ENCODE measurements around the gene ZNF485. TPM values are rescaled to one million over a fixed set of nuclear protein-coding genes. Genes with fewer than 3 reads are reported as not detected.
"Not testable (repeated sequence)": the region's sequence is repeated elsewhere in the genome, so short reads cannot be mapped to it uniquely, and the experiment has no call there.

Gene ZNF485
- 7.1 and 8.8 TPM in 2 replicates for total RNA-seq (2014; rRNA removed; shearing (Covaris generic))
- 3.4 and 4.5 TPM in 2 replicates for polyA plus RNA-seq (2015; cell fraction: cytosol; rRNA removed)
- polyA plus RNA-seq (2015; cell fraction: nucleus; rRNA removed) = 10.5 and 10.7 TPM in 2 replicates

DNA sequence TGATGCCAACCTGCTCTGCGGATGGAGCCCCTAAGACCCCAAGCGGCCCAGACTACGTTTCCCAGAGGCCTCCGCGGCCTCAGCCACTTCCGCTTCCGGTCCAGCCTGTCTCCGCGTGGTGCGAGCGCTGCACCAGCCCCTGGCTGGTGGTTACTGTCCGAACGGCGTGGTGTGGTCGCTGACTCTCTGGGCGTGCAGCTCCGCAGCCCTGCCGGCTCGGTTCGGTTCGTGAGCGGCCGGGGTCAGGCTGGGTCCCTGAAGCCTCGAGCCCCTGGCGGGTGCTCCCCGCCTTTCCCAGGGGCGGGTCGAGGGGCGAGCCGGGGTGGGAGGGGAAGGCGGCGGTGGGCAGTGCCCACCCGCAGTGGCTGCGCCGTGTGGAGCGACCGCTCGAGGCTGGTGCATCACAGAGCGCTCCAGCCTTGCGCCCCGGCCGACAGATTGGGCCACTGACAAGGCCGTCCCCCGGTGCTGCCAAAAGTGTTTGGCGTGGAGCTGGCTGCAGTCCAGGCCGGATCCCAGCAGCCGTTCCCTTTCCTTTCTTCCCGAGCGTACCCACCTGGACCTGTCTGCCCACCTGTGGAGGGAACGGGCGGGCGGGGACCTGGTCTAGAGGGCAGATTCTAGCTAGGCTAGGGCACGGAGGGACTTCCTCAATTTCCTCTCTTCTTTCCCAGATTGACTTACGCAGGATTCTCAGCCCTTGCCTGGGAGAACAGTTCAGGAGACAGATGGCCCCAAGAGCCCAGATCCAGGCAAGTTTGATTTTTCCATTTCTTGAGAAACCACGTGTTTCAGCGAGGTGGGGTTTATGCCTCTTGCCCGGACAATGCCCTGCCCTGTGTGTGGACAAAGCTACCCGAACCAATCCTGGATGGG, at the start of gene ZNF485:
Gene ZNF485, plus strand, starts transcription at position 116 of the 876 bp plus-strand sequence. Its CDS starts 613 bp downstream, at position 729.
- DNase-seq (ENCODE audit: low read depth) = peak; percentile 54

DNA sequence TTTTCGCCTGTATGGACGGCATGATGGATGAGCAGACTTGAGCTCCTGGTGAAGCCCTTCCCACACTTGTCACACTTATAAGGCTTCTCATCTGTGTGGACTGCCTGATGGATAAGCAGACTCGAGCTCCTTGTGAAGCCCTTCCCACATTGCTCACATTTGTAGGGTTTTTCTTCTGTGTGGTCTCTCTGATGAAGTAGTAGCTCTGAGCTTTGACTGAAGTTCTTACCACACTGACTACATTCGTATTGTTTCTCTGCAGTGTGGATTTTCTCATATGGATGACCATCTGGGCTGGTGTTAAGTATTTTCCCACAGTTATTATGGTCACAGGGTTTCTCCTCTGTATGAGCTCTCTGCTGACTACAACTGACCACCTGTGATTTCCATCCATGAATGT, 49.0 kb upstream of the ZNF485 start:
- no peak for DNase-seq (ENCODE audit: low read depth)

DNA sequence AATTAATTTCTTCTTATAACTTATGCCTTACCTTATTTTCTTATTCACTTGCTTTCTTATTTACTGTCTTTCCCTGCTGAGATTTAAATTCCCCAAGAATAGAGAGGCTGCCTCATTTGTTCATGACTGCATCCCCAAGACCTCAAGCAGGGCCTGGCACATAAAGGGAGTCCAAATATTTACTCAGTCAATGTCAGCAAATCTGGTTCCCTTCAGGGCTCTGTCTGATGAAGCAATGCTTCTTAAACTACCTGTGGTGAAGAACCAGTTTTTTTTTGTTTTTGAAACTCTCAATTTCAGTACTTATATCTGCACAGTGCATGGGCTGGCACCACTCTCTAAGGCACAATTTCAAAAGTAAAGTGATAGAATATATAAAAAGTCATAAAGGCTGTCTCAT, 36.6 kb upstream of the ZNF485 start:
- DNase-seq (ENCODE audit: low read depth) = no peak

DNA sequence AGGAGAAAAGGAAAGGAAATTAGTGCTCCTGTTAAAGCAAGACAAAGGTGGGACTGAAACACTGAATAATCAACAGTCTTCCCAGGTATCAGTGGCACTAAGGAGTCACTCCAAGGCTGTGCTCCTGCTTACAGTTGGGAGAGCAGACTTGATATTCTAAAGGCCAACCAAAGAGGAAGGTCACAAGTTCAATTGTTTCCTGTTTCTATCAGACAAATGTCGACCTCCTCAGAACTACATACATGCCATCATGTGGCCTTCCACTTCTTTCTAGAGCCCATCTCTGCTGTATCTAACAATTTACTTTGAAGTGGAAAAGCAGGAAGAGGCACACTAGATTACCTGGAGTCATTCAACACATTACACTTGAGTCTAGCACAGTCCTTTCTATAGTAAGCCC, 35.3 kb upstream of the ZNF485 start:
- DNase-seq (ENCODE audit: low read depth) = no peak

DNA sequence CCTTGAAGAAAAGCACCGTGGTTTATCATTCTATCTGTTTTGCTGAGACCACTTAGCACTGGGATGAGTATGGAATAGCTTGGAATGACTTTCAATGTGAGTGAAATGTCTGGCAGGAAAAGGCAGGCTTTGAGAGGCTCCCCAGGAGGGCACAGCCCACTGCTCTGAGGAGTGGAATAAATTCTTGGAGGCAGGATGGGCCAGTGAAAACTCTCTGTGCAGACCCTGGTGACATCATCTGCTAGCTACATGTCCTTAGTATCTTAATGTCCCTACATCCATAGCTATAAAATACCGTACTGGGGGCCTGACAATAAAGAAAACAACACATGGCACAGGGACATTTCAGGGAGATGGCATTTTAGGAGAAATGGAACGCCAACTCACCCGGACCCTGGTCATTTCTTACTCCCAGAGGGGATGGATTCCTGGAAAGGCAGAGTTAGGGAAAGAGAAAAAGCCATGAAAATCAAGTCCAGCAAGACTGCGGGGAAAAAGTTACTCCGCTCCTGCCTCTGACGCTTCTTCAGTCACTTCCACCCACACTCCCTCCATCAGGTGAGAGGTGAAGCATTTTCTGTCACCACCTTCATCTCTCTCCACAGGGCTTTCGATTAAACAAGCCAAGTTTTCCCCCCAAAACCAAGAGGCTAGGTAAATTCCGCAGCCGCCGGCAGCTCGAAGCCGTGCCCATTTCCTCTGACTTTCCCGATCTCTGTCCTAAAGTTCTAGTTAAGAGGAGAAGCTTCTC, 32.8 kb upstream of the ZNF485 start:
- no peak for DNase-seq (ENCODE audit: low read depth)

DNA sequence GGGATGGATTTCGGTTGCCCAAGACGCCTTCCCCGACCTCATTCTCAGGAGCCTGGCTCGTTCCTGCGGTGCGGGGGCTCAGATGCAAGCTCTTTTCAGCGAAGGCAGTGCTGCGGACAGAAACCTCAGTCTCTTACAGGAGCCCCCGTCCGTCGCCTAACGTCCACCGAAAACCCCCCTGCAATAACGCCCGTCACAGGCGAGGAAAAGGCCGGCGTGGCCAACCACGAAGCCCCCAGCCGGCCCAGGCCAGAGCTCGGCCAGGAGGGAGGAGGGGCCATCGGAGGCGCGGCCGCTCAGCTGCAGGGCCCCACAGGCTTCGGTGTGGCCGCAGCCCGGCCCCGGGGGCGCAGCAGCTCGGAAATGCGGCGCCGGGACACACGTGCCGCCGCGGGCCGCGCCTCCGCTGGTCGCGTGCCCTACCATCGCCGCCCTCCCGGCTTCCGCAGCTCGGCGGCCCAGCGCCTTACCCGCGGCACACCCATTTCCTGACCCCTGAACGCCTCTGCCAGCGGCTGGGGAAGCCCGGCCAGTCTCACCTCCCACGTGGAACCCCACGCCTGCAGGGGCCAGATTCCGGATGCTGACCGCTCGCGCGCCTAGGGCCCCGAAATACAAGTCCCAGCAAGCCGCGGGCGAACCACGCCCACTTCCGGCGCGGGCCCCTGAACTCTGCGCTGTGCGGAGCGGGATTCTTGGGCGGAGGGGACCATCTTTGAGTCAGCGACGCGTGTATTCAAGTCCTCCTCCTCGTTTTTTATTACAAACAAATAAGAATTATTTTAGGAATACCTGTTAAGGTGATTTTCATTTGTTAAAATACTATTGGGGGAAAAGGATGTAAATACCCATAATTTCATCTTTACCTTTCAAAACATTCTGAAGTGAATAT, 32.0 kb upstream of the ZNF485 start, which contains the start of gene ZNF239:
Gene ZNF239, minus strand, starts transcription at position 616 of the 892 bp plus-strand sequence. CDS start 16,537 bp downstream, outside the sequence.
- peak; percentile 79 for DNase-seq (ENCODE audit: low read depth)

DNA sequence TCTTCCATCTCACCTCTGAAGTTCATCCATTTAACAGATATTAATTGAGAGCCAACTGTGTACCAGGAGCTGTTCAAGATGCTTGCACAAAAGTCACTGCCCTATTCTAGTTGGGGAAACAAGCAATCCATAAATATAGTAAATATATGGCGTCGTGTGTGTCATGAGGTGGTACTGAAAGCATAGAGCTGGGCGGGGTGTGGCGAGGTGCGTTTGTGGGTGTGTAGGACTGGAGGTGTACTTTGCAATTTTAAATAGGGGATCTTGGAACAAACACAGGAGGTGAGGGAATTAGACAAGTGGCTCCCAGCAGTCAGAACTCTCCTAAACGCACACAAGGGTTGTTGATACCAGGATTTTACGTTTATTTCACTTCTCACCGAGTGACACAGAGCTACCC, 31.3 kb upstream of the ZNF485 start:
- DNase-seq (ENCODE audit: low read depth) = no peak

DNA sequence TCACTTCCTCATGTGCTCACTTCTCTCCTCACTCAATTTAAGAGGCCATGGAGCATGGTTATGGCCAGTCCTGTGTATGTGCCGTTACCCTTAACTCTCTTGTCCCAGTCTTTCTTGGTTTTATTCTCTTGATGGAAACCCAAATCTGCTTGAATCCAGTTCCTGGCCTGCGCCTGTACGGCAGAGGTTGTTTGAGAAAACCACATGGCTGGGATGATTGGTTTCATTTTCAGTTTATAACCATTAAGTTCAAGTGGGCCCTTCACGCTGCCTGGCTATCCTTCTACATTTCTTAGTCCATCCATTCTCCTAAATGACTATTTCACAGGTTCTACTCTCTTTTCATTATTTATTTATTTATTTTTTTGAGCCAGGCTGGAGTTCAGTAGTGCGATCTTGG, 30.2 kb upstream of the ZNF485 start:
- DNase-seq (ENCODE audit: low read depth) = no peak

DNA sequence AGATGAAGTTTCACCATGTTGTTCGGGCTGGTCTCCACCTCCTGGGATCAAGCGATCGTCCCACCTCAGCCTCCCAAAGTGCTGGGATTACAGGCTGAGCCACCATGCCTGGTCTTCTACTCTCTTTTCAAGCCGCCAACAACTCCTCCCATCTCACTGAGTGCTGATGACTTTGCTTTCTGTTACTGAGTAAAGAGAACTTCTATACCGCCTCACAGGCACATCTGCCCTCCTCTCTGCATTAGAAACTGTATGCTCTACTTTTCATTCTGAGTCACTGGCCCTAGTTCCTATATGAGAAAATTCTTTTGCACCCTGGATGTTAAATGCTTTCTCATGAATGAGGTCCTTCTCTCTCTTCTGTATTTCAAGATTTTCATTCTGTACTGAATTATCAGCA, 29.7 kb upstream of the ZNF485 start:
- DNase-seq (ENCODE audit: low read depth) = no peak

DNA sequence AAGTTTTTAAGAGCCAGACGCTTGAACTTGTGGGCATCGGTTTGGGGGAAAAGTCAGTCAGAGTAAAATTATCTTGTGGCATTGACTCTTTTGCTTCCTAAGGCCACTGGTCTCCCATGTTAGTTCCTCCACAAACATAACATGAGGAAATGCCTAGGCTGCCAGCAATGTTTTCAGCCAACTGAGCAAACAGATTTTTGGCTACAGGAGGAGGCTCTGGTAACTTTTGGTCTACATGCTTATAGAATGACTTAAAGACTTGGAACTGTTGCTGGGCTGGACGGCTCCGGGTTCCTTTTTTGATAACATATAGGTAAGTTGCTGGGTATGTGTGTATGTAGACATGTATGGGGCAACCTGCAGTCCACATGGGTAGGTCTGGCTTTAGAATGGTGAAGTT, 22.2 kb upstream of the ZNF485 start:
- DNase-seq (ENCODE audit: low read depth) = no peak

DNA sequence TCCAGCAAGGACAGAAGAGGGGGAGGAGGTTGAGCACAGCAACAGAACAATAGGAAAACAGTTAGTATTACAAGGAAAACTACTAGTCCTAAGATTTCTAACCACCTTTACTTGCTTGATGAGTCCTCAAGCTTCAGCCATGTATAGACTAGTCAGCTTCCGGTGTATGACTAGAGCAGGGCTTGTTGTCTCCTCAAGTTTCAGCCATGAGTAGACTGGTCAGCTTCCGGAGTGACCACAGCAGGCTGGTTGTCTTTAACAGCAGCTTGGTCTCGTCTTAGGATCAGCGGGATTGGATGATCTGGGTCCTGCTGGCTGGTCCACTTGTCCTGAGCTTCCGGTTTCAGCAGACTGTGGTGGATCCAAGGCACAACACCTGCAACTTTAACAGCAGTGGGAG, 21.2 kb upstream of the ZNF485 start:
- peak; percentile 83 for DNase-seq (ENCODE audit: low read depth)

DNA sequence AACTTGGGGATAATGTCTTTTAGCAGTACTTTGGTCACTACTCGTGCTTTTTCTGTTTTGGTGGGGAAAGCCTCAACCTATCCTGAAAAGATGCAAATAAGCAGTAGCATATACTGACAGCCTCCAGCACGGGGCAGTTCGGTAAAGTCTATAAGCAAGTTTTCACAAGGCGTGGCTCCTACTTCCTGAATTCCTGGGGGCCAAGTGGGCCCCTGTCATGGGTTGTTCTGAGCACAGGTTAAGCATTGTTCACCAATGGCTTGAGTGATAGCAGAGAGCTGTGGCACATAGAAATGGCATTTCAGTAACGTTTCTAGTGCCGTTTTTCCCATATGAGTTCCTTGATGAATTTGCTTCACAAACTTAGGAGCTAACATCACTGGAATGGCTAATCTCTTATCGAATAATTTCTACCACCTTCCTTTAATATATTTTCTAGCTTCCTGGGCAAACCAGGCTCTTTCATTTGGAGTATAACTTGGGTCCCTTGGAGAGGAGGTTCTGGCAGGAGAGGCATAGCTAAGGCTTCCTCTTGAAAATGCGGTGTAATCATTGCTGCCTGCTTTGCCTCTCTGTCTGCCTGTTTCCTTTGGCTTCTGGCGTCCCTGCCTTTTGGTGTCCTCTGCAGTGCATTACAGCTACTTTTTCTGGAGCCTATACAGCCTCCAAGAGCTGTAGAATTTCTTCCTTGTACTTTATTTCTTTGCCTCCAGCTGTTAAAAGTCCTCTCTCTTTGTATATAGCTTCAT, 20.1 kb upstream of the ZNF485 start:
- no peak for DNase-seq (ENCODE audit: low read depth)

DNA sequence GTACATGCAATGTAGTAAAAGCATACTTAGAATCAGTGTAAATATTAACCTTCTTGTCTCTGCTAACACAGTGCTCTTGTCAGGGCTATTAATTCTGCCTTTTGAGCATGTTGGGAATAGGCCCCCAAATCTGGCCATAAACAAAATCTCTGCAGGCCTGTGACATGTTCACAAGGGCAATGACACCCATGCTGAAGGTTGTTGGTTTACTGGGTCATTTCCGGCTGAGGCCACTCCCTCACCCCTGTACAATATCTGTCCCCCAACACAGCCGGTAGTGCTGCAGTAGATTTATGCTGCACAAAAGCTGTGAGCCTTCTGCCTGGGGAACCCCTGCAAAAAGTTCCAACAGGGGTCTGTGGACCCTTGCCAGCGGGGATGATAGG, 19.5 kb upstream of the ZNF485 start:
- not testable (repeated sequence) for DNase-seq (ENCODE audit: low read depth)

DNA sequence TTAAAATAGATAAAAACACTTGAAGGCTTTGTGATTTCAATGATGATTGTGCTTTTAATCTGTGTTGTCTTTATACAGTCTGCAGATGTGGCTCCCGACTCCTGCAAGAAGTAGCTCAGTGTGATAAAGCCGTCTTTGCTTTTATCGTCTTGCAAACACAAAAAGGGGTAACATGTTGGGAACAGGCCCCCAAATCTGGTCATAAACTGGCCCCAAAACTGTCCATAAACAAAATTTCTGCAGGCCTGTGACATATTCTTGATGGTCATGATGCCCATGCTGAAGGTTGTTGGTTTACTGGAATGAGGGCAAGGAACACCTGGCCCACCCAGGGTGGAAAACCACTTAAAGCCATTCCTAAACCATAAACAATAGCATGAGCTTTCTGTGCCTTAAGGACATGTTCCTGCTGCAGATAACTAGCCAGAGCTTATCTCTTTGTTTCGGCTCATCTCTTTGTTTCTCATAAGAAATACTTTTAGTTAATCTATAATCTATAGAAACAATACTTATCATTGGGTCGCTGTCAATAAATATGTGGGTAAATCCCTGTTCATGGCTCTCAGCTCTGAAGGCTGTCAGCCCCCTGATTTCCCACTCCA, 14.8 kb upstream of the ZNF485 start:
- no peak for DNase-seq (ENCODE audit: low read depth)

DNA sequence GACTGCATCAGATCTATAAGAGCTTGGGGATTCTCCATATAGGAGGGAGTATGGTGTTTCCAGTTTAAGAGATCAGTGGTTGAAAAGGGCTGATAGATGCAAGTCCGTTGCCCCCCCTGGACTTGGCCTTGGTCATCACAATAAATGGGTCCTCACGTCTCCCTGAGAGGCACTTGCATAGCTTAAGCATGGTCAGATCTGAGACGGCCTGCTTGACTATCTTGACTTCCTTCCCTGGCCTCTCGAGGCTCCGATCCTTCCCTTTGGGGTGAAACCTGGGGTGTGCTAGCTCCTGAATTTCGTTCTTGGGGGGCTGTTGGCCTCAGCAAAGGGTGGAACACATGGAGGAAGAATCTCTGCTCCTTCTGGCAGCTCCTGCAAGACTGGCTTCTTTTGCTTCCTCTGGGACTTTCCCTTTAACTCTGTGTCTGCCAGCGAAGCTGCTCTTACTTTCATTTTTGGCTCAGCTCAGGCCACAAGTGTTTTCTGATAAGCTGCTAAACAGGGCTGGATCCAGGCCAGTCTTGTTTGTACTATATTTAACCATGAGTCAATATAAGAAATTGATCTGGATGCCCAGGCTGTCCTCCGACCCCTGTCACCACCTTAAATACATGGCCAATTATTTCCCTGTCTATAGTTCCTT, 11.2 kb upstream of the ZNF485 start:
- peak; percentile 25 for DNase-seq (ENCODE audit: low read depth)

DNA sequence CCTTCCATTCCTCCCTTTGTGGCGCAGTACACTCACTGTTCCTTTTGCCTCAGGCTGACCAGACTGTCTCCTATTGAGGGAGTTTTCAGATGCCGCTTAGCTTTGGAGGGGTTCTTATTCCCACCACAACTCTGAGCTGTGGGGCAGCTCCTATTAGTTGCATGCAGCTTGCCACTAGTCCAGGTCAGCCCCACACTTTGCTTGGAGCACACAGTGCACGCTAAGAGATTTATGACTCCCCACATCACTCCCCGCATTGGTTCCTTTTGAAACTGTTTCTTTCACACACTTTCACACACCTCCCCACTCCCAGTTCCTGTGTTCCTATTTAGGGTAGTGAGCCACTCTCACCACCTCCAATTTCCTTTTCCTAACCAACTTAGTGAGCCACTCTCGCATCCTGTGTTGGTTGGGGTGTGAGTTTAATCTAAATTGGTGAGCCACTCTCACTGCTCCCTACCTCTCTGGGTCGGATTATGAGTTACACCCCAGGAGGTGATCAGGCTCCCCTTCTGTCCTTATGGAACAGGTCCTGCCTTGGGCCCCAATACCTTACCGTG, 10.4 kb upstream of the ZNF485 start:
- no peak for DNase-seq (ENCODE audit: low read depth)

DNA sequence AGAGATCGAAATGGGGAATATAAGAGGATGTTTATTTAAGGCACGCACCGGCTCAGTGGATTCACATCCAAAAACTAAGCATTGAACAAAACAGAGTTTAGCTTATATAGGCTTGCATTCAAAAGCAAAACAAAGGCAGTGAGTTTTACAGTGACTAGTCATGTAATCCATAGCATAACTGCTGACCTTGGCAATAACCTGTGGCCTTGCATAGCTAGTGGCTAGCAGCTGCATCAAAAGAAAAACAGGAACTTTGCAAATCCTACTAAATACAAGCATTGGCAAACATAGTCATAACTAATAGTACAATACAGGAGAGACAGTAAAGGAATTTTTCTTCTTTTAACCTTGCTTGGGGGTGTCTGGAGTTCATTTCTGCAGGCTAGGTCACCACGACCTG, 9.7 kb upstream of the ZNF485 start:
- no peak for DNase-seq (ENCODE audit: low read depth)

DNA sequence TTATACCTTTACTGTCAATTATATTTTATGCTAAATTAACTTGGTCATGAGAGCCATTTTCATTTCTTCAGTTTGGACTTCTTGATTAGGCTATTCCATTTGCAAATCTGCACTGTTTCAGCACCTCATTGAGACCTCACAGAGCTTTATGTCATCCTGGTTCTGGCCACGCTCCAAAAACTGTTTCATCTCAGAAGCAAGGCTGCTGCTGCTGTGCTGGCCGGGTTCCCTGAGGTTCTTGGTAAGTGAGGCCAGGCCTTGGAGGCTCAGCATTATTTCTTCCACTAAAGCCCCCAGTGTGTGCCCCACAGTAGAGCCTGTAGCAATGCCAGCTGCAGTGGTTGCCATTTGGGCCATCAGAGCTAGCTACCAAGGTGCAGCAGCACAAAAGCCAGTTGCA, 7.8 kb upstream of the ZNF485 start:
- DNase-seq (ENCODE audit: low read depth) = no peak

DNA sequence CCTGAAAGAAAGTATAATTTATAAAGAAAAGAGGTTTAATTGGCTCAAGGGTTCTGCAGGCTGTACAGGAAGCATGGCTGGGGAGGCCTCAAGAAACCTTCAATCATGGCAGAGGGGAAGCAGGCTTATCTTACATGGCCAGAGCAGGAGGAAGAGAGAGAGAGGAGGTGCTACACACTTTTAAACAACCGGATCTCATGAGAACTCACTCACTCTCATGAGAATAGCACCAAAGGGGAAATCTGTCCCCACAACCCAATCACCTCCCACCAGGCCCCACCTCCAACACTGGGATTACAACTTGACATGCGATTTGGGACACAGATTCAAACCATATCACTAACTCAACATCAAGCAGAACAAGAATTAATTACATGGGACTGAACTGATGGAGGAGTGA, 6.9 kb upstream of the ZNF485 start:
- no peak for DNase-seq (ENCODE audit: low read depth)

Data from HT1080 (cell line).